Right lobe of liver (tissue), 6 donors: Measurements from ENCODE around the gene C1QL3. TPM values are rescaled to one million over a fixed set of nuclear protein-coding genes. Genes with fewer than 3 reads are reported as not detected.

Experiments used
- ATAC-seq, 4 donors: fragments of 200-7000 bp; cut with Tn5 transposase; one replicate each; pipeline ENCODE4 v1.9.1; 2020; ENCODE audit warnings: mild to moderate bottlenecking in 4 of 4, moderate library complexity in 4 of 4
- DNase-seq, 3 donors: peaks; one replicate each; pipeline ENCODE4 v3.0.0-alpha.2; 2020
- H3K27ac ChIP-seq, 3 donors: fragments of 200-600 bp; one replicate each; pipeline ENCODE4 v1.8.0; 2022
- H3K27me3 ChIP-seq, 2 donors: fragments of 200-600 bp; one replicate each; pipeline ENCODE4 v1.8.0; 2022
- H3K36me3 ChIP-seq, 4 donors: fragments of 200-600 bp; sonication (generic) in 1 of 4; one replicate each; pipeline versions ENCODE4 v1.5.1 to v1.8.0; 2017 to 2022; ENCODE audit warnings: control low read depth in 1 of 4
- H3K4me1 ChIP-seq, 4 donors: fragments of 200-600 bp; sonication (generic) in 1 of 4; one replicate each; pipeline versions ENCODE4 v1.5.1 to v1.8.0; 2017 to 2022; ENCODE audit warnings: control low read depth in 1 of 4
- H3K4me3 ChIP-seq, 3 donors: fragments of 200-600 bp; one replicate each; pipeline ENCODE4 v1.8.0; 2022
- H3K9me3 ChIP-seq, 4 donors: fragments of 200-600 bp; sonication (generic) in 1 of 4; one replicate each; pipeline versions ENCODE4 v1.5.1 to v1.8.0; 2017 to 2022; ENCODE audit warnings: control low read depth in 1 of 4
- CTCF ChIP-seq, 4 donors: fragments of 200-600 bp in 3 of 4; fragments of 450-650 bp in 1 of 4; IDR thresholded peaks; one replicate each; pipeline versions ENCODE4 v1.5.1 to v1.8.0; 2016 to 2022; ENCODE audit warnings: antibody characterized with exemption in 4 of 4, mild to moderate bottlenecking in 2 of 4
- POLR2A ChIP-seq: fragments of 450-650 bp; IDR thresholded peaks from one replicate; pipeline ENCODE4 v1.6.1; 2017; ENCODE audit warnings: antibody characterized with exemption, mild to moderate bottlenecking
- WGBS: methylation state at CpG from one replicate; pipeline ENCODE4 v1.1.6; 2018; ENCODE audit warnings: low coverage, low lambda C conversion rate; ENCODE audit not compliant: insufficient coverage; ENCODE audit errors: missing lambda C conversion rate; 5-methylcytosine and 5-hydroxymethylcytosine counted together
- intact Hi-C, 2 donors: fragments of 100-400 bp; cut with DNase I; formaldehyde crosslinking; loops; one replicate each; pipeline versions ENCODE4 v1.11.2 to v1.14.1; 2022
- total RNA-seq, 6 experiments: library from RNA; depleted of rRNA in 2 of 6; stranded (reverse); fragments of >200 nt in 2 of 6; fragmentation: NEBNext Ultra II Directional in 3 of 6; extraction: Animal tissue kit (Norgen Biotek cat#: 25700) in 3 of 6; gene quantifications; one replicate each; pipeline versions ENCODE4 v1.1.0 to v1.2.4, GENCODE V29; 2016 to 2023
- donor health status: DM: no; HTN: yes; CAD: no.
- donor health status: DM: no; HTN: no; CAD: no.
- donor health status: DM: no; HTN: no; CAD: no.
- donor health status: DM: no; HTN: yes; CAD: no.
- donor health status: DM: no; HTN: yes; CAD: no.

The C1QL3 gene
- total RNA-seq, 6 experiments from 2014 or later: not detected

DNA sequence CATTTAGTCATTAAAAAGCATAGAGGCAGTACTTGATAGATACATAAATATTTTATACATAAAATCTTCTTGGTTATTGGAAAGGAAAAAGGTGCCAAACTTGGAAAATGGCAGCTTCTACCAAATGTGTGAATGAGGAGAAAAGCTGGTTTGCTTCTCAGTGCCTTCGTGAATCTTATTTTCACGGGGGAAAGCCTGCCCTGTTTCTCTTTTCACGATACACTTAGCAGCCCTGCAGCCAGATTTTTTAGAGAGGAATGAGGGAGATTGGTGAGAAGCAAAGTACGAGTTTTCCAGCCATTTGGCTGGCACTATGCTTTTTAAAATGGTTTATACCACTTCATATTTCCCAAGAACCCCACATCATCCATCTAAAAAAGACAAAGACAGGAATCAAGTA is 22.9 kb upstream of the C1QL3 start:
- H3K27ac ChIP-seq: no peak overlapping the region
- no peaks in the 10 kb centered on the region for H3K4me1 ChIP-seq
- WGBS: 61% methylated on average over 4 of the region's 4 CpGs
- TF ChIP-seq POLR2A (no peak), CTCF (IDR thresholded peaks at IDR 0.05) (no peak)
- intact Hi-C loops: no loop called here
- no peak overlapping the region for H3K4me3 ChIP-seq
- DNase-seq (no peak), ATAC-seq (no peak)
- H3K27me3 ChIP-seq: no peaks in the 10 kb centered on the region
- no peaks in the 10 kb centered on the region for H3K9me3 ChIP-seq
- no peaks in the 10 kb centered on the region for H3K36me3 ChIP-seq

DNA sequence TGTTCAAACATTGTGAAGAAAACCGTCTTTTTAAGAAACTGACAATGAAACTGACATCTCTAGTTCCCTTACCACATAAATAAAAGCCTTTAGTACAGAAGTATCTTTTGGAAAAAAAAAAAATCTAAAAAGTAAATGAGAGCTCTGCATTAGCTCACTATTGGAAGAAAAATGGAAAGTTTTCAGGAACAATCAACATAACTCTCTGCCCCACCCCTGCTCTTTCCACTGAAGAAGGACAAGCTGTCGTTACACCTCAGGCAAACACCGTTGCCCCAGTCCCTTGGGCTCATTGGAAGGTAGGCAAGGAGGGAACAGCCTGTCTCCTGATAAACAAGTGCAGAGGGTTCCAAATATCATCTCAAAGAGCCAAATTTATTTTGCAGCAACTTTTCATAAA is 22.4 kb upstream of the C1QL3 start:
- WGBS: 66% methylated on average over 3 of the region's 3 CpGs
- TF ChIP-seq CTCF (IDR thresholded peaks at IDR 0.05): no peak
- no peak for TF ChIP-seq POLR2A
- Histone ChIP-seq H3K27me3 (no peaks in the 10 kb centered on the region), H3K9me3 (no peaks in the 10 kb centered on the region), H3K4me3 (no peak overlapping the region), H3K36me3 (no peaks in the 10 kb centered on the region), H3K4me1 (no peaks in the 10 kb centered on the region), H3K27ac (no peak overlapping the region)
- intact Hi-C loops: no loop called here
- ATAC-seq (no peak), DNase-seq (no peak)

DNA sequence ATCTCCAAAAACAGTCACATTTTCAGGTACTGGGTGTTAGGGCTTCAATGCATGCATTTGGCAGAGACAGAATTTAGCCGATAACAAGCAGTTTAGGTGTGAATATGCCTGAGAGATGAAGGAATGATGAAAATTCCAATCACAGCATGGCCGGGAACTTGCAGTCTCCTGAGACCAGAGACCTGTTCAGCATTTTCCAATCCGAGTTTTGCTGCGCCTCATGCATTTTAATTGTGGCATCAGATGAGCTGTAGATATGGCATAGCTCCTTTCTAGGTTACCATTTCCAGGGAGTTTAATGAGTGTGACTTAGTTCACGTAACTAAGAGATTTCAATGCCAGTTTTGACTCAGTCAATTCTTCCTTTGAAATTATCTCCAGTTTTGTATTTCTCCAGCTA is 14.5 kb upstream of the C1QL3 start:
- Histone ChIP-seq H3K9me3 (no peaks in the 10 kb centered on the region), H3K36me3 (no peaks in the 10 kb centered on the region), H3K4me1 (no peaks in the 10 kb centered on the region), H3K4me3 (no peak overlapping the region), H3K27ac (no peak overlapping the region), H3K27me3 (no peaks in the 10 kb centered on the region)
- DNase-seq: no peak
- WGBS: 87% methylated on average over 3 of the region's 5 CpGs
- ATAC-seq: no peak
- intact Hi-C loops: no loop called here
- TF ChIP-seq POLR2A: no peak
- TF ChIP-seq CTCF (IDR thresholded peaks at IDR 0.05): no peak

DNA sequence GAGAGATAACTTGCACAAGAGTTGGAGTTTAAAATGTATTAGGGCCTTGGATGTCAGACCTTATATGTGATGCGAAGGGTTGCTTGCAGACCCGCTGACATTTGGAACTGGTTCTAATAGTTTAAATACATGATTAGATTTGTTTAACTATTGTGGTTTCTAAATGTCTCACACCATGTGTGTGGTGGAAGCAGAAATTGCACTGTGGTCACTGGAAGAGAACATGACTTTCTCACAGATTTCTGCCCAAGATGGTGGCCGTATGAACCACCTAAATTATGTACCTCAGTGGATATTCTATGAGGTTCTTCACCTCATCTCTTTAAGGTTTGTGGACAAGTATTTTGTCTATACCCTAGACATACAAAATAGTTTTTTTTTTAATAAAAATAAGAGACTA is 8.2 kb upstream of the C1QL3 start:
- intact Hi-C loops: no loop called here
- H3K27ac ChIP-seq: no peak overlapping the region
- DNase-seq (no peak), ATAC-seq (no peak)
- TF ChIP-seq CTCF (IDR thresholded peaks at IDR 0.05) (no peak), POLR2A (no peak)
- no peaks in the 10 kb centered on the region for H3K4me1 ChIP-seq
- no peaks in the 10 kb centered on the region for H3K9me3 ChIP-seq
- no peak overlapping the region for H3K4me3 ChIP-seq
- H3K36me3 ChIP-seq: no peaks in the 10 kb centered on the region
- H3K27me3 ChIP-seq: no peaks in the 10 kb centered on the region
- WGBS: 51% methylated on average over 3 of the region's 3 CpGs

- Histone ChIP-seq H3K9me3 (no peaks in the 10 kb centered on the region), H3K36me3 (no peaks in the 10 kb centered on the region), H3K4me1 (no peaks in the 10 kb centered on the region), H3K4me3 (no peak overlapping the region), H3K27ac (no peak overlapping the region), H3K27me3 (no peaks in the 10 kb centered on the region)
- TF ChIP-seq POLR2A: no peak
- TF ChIP-seq CTCF (IDR thresholded peaks at IDR 0.05): no peak
- 51% methylated on average over 4 of the region's 4 CpGs for WGBS
- ATAC-seq: no peak
- no peak for DNase-seq
- intact Hi-C loops: no loop called here
Observed at GRCh38 chr10:16527452-16527851, 5.8 kb upstream of the C1QL3 start.
